ENCODE results near the gene SPAG16. TPM values are rescaled to one million over a fixed set of nuclear protein-coding genes. Genes with fewer than 3 reads are reported as not detected.

SPAG16 gene
- total RNA-seq, 1 experiment from 2014 or later: 17.2 TPM

- Histone ChIP-seq H2AFZ (ENCODE audit: low read length) (no peak overlapping the region), H3K9me2 (replicated peaks; ENCODE audit: low read length) (no peaks in the 10 kb centered on the region), H3K4me2 (ENCODE audit: low read length) (no peak overlapping the region), H3K27me3 (ENCODE audit: low read length) (no peaks in the 10 kb centered on the region), H3K4me1 (ENCODE audit: insufficient read depth, low read length) (no peaks in the 10 kb centered on the region), H3K4me3 (ENCODE audit: low read length) (no peak overlapping the region), H3K27ac (ENCODE audit: low read length) (no peak overlapping the region), H3K9me3 (ENCODE audit: low read length) (no peaks in the 10 kb centered on the region), H3K9ac (ENCODE audit: low read length) (no peak overlapping the region), H3F3A (ENCODE audit: low read length, unreplicated experiment) (no peaks in the 10 kb centered on the region), H4K20me1 (ENCODE audit: low read length) (no peaks in the 10 kb centered on the region), H3K79me2 (ENCODE audit: low read length) (no peaks in the 10 kb centered on the region), H3K36me3 (ENCODE audit: low read depth, low read length) (no peaks in the 10 kb centered on the region)
- no TSS peak for BruUV-seq (replicated peaks)
- intact Hi-C loops (cut with micrococcal nuclease): no loop called here
- TF ChIP-seq EZH2 (IDR thresholded peaks at IDR 0.05; ENCODE audit: low read length, unreplicated experiment): no peak
- TF ChIP-seq EZH2phosphoT487 (IDR thresholded peaks at IDR 0.05; ENCODE audit: borderline replicate concordance, low read length): no peak
- no peak for TF ChIP-seq CTCF (conservative IDR thresholded peaks at IDR 0.05; ENCODE audit: low read depth, low read length)
- DNase-seq: no peak
- ATAC-seq: no peak
- ChIA-PET POLR2A (ENCODE audit: unreplicated experiment) (no interaction called here), CTCF (no interaction called here)
Observed at GRCh38 chr2:214011676-214012075, 727.4 kb downstream of the SPAG16 start.

- Histone ChIP-seq H3K79me2 (ENCODE audit: low read length) (no peaks in the 10 kb centered on the region), H3K9me3 (ENCODE audit: low read length) (no peaks in the 10 kb centered on the region), H3K27me3 (ENCODE audit: low read length) (no peaks in the 10 kb centered on the region), H3K36me3 (ENCODE audit: low read depth, low read length) (no peaks in the 10 kb centered on the region), H3K27ac (ENCODE audit: low read length) (no peak overlapping the region), H3K4me1 (ENCODE audit: insufficient read depth, low read length) (peaks cover 15% of the 10 kb centered on the region), H2AFZ (ENCODE audit: low read length) (no peak overlapping the region), H3K4me3 (ENCODE audit: low read length) (no peak overlapping the region), H4K20me1 (ENCODE audit: low read length) (no peaks in the 10 kb centered on the region), H3K9me2 (replicated peaks; ENCODE audit: low read length) (no peaks in the 10 kb centered on the region), H3K9ac (ENCODE audit: low read length) (no peak overlapping the region), H3K4me2 (ENCODE audit: low read length) (no peak overlapping the region), H3F3A (ENCODE audit: low read length, unreplicated experiment) (peaks cover 12% of the 10 kb centered on the region)
- intact Hi-C loops (cut with micrococcal nuclease): no loop called here
- DNase-seq (peak; percentile 5), ATAC-seq (no peak)
- POLR2A ChIA-PET (ENCODE audit: unreplicated experiment): no interaction called here
- TF ChIP-seq EZH2phosphoT487 (IDR thresholded peaks at IDR 0.05; ENCODE audit: borderline replicate concordance, low read length) (no peak), EZH2 (IDR thresholded peaks at IDR 0.05; ENCODE audit: low read length, unreplicated experiment) (no peak), CTCF (conservative IDR thresholded peaks at IDR 0.05; ENCODE audit: low read depth, low read length) (no peak)
- BruUV-seq (replicated peaks): no TSS peak
- CTCF ChIA-PET: no interaction called here
Observed at GRCh38 chr2:214014551-214015220, 730.4 kb downstream of the SPAG16 start.
